AG04450 (cell line): Measurements from ENCODE around the gene TBC1D20. TPM values are rescaled to one million over a fixed set of nuclear protein-coding genes. Genes with fewer than 3 reads are reported as not detected.

Experiments used
- CTCF ChIA-PET: fragments of 300-600, 350-600 bp; formaldehyde crosslinking; extraction: SDS; loops from one replicate; lab custom pipeline; 2022; ENCODE audit warnings: antibody characterized with exemption, inconsistent platforms; lab: Charles Lee
- POLR2A ChIA-PET: fragments of 350-600 bp; formaldehyde crosslinking; extraction: SDS; loops from one replicate; lab custom pipeline; 2021; ENCODE audit warnings: antibody characterized with exemption, inconsistent platforms; lab: Yijun Ruan, JAX
- DNase-seq: peaks from one replicate; pipeline ENCODE4 v3.0.0-alpha.2; 2011; ENCODE audit warnings: low read depth, low spot score
- H3K27ac ChIP-seq: one replicate; pipeline ENCODE4 v1.5.1; 2012; ENCODE audit warnings: low read depth, low read length, control low read depth
- H3K27me3 ChIP-seq: one replicate; pipeline ENCODE4 v1.6.0; 2012; ENCODE audit warnings: low read length; ENCODE audit not compliant: control insufficient read depth, insufficient read depth
- H3K4me3 ChIP-seq: 2 replicates; pipeline ENCODE4 v1.5.1; 2011; ENCODE audit warnings: mild to moderate bottlenecking, low read depth, low read length, control low read depth
- H3K9me3 ChIP-seq: 2 replicates; pipeline ENCODE4 v1.5.1; 2012; ENCODE audit warnings: low read length; ENCODE audit not compliant: control insufficient read depth, insufficient read depth
- CTCF ChIP-seq: IDR thresholded peaks from 2 replicates; pipeline ENCODE4 v1.5.1; 2011; ENCODE audit warnings: low read depth, low read length, control low read depth, inconsistent platforms
- polyA plus RNA-seq: library from polyadenylated mRNA; depleted of rRNA; stranded (reverse); fragments of >200 nt; gene quantifications from 2 replicates; pipeline ENCODE4 v1.2.3, GENCODE V29; 2011

Gene TBC1D20
- polyA plus RNA-seq, 1 experiment, result 40.1 TPM

GRCh38 chr20:474581-474980, 12.2 kb upstream of the TBC1D20 start:
- Histone ChIP-seq H3K27ac (no peak overlapping the region), H3K27me3 (peaks cover 4% of the 10 kb centered on the region), H3K9me3 (no peaks in the 10 kb centered on the region), H3K4me3 (no peak overlapping the region)
- no peak for DNase-seq
- no peak for TF ChIP-seq CTCF
- POLR2A ChIA-PET, result interaction anchor here (0.7 kb wide), 1 partner anchor 34 kb away, joined by 3 read pairs; no protein-coding TSS in a partner anchor
- CTCF ChIA-PET, result interaction anchor here (1.0 kb wide), 1 partner anchor 144 kb away, joined by 3 read pairs; no protein-coding TSS in a partner anchor

DNA sequence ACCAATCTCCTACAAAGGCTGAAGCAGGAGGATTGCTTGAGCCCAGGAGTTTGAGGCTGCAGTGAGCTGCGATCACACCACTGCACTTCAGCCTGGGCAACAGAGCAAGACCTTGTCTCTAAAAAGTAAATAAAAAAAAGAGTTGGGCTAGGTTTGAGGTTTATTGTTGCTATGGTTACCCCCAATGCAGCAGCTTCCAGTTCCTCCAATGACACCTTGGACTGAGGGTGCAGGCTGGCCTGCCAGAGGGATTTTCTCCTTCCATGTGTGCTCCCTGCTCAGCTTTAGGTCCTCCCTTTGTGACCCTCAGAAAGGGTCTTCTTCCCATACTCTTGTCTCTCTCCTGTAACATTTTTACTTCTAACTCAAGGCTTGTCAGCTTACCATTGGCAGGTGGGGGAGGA, 10.6 kb upstream of the TBC1D20 start:
- ChIA-PET CTCF (no interaction called here), POLR2A (no interaction called here)
- peaks cover under 1% of the 10 kb centered on the region; the same call in 1 of the 2 replicates for H3K9me3 ChIP-seq

GRCh38 chr20:472137-472846, 10.0 kb upstream of the TBC1D20 start:
- ChIA-PET POLR2A (no interaction called here), CTCF (no interaction called here)
- Histone ChIP-seq H3K9me3 (peaks cover 5% of the 10 kb centered on the region; the same call in 1 of the 2 replicates), H3K27me3 (peaks cover 9% of the 10 kb centered on the region), H3K4me3 (no peak overlapping the region), H3K27ac (no peak overlapping the region)
- no peak for TF ChIP-seq CTCF
- no peak for DNase-seq

More for the DNA sequence above, 10.6 kb upstream of the TBC1D20 start:
- Histone ChIP-seq H3K4me3 (no peak overlapping the region), H3K27ac (no peak overlapping the region), H3K27me3 (peaks cover 6% of the 10 kb centered on the region)
- no peak for DNase-seq
- no peak for TF ChIP-seq CTCF

GRCh38 chr20:469746-470490, 7.6 kb upstream of the TBC1D20 start:
- no peak for TF ChIP-seq CTCF
- CTCF ChIA-PET, result no interaction called here
- DNase-seq, result no peak
- POLR2A ChIA-PET, result no interaction called here
- H3K27ac ChIP-seq, result no peak overlapping the region
- peaks cover 9% of the 10 kb centered on the region for H3K27me3 ChIP-seq
- no peak overlapping the region for H3K4me3 ChIP-seq
- peaks cover 5% of the 10 kb centered on the region; the same call in 1 of the 2 replicates for H3K9me3 ChIP-seq

- CTCF ChIA-PET, result no interaction called here
- POLR2A ChIA-PET, result no interaction called here
Measured at GRCh38 chr20:467755-468154, 5.4 kb upstream of the TBC1D20 start.

More at GRCh38 chr20:467755-468154, 5.4 kb upstream of the TBC1D20 start:
- no peak for DNase-seq
- no peak for TF ChIP-seq CTCF
- no peak overlapping the region for H3K27ac ChIP-seq
- H3K27me3 ChIP-seq, result peaks cover 9% of the 10 kb centered on the region
- H3K9me3 ChIP-seq, result peaks cover 5% of the 10 kb centered on the region; the same call in 1 of the 2 replicates
- H3K4me3 ChIP-seq, result no peak overlapping the region
